ENCODE measurements around the gene HLA-DRB1.

GRCh38 chr6:32580593-32580992, 9.1 kb downstream of the HLA-DRB1 start:
- TF ChIP-seq, protein P1, sequence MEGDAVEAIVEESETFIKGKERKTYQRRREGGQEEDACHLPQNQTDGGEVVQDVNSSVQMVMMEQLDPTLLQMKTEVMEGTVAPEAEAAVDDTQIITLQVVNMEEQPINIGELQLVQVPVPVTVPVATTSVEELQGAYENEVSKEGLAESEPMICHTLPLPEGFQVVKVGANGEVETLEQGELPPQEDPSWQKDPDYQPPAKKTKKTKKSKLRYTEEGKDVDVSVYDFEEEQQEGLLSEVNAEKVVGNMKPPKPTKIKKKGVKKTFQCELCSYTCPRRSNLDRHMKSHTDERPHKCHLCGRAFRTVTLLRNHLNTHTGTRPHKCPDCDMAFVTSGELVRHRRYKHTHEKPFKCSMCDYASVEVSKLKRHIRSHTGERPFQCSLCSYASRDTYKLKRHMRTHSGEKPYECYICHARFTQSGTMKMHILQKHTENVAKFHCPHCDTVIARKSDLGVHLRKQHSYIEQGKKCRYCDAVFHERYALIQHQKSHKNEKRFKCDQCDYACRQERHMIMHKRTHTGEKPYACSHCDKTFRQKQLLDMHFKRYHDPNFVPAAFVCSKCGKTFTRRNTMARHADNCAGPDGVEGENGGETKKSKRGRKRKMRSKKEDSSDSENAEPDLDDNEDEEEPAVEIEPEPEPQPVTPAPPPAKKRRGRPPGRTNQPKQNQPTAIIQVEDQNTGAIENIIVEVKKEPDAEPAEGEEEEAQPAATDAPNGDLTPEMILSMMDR (IDR thresholded peaks at IDR 0.05) = no peak
- no peak for TF ChIP-seq POLR2AphosphoS5 (IDR thresholded peaks at IDR 0.05; ENCODE audit: insufficient read depth in 1 of 2, low read depth in 1 of 2)
